ENCODE measurements around the gene FNIP2.

Gene FNIP2

GRCh38 chr4:158729716-158730559, 38.9 kb upstream of the FNIP2 start:
- H3K27ac ChIP-seq (ENCODE audit: extremely low read depth, low read depth, low read length) = no peak overlapping the region
- CTCF ChIA-PET = interaction anchor here (0.6 to 1.6 kb wide), 9 partner anchors 53 to 280 kb away, joined by 3 to 18 read pairs (median 3); no protein-coding TSS in a partner anchor
- no peaks in the 10 kb centered on the region for H3K36me3 ChIP-seq (ENCODE audit: control insufficient read depth in 2 of 2, insufficient read depth in 1 of 2, low read length in 2 of 2)
- H3K4me1 ChIP-seq (ENCODE audit: control insufficient read depth, insufficient read depth, low read length) = no peaks in the 10 kb centered on the region
- H3K9me3 ChIP-seq (ENCODE audit: control insufficient read depth, insufficient read depth, low read depth, low read length) = no peaks in the 10 kb centered on the region
- H3K4me3 ChIP-seq (ENCODE audit: low read depth, low read length) = no peak overlapping the region
- POLR2A ChIA-PET = no interaction called here
- TF ChIP-seq ZNF654 (tag by site-specific recombination; IDR thresholded peaks at IDR 0.05; ENCODE audit: low read depth) (peak; percentile 83), ZNF514 (tag by site-specific recombination; IDR thresholded peaks at IDR 0.05) (no peak), ZSCAN30 (tag by site-specific recombination; IDR thresholded peaks at IDR 0.05) (0 out of 2 replicates have a peak, but pooled peaks have one; percentile 29), KLF17 (tag by site-specific recombination; IDR thresholded peaks at IDR 0.05) (no peak), ZNF184 (tag by site-specific recombination; IDR thresholded peaks at IDR 0.05) (no peak), ZNF2 (tag by site-specific recombination; IDR thresholded peaks at IDR 0.05) (0 out of 2 replicates have a peak, but pooled peaks have one; percentile 27), ZBTB17 (tag by site-specific recombination; IDR thresholded peaks at IDR 0.05) (peak; percentile 22; the same call in 1 of the 2 replicates), ZNF561 (tag by site-specific recombination; IDR thresholded peaks at IDR 0.05; ENCODE audit: borderline replicate concordance) (0 out of 2 replicates have a peak, but pooled peaks have one; percentile 23), ZNF600 (tag by site-specific recombination; IDR thresholded peaks at IDR 0.05) (0 out of 2 replicates have a peak, but pooled peaks have one; percentile 37), ZFP69B (tag by site-specific recombination; IDR thresholded peaks at IDR 0.05) (no peak), PATZ1 (tag by site-specific recombination; IDR thresholded peaks at IDR 0.05) (no peak), CTCF (tag by site-specific recombination; IDR thresholded peaks at IDR 0.05) (peak; percentile 68), ZNF391 (tag by site-specific recombination; IDR thresholded peaks at IDR 0.05; ENCODE audit: borderline replicate concordance, low read depth) (no peak)

- H3K4me3 ChIP-seq (ENCODE audit: low read depth, low read length) = no peak overlapping the region
- no peaks in the 10 kb centered on the region for H3K4me1 ChIP-seq (ENCODE audit: control insufficient read depth, insufficient read depth, low read length)
- no peaks in the 10 kb centered on the region for H3K36me3 ChIP-seq (ENCODE audit: control insufficient read depth in 2 of 2, insufficient read depth in 1 of 2, low read length in 2 of 2)
- H3K9me3 ChIP-seq (ENCODE audit: control insufficient read depth, insufficient read depth, low read depth, low read length) = no peaks in the 10 kb centered on the region
- CTCF ChIA-PET = interaction anchor here (0.6 kb wide), 2 partner anchors 78 to 171 kb away, joined by 3 read pairs; no protein-coding TSS in a partner anchor
- no peak overlapping the region for H3K27ac ChIP-seq (ENCODE audit: extremely low read depth, low read depth, low read length)
- POLR2A ChIA-PET = no interaction called here
- TF ChIP-seq ZNF146 (tag by site-specific recombination; IDR thresholded peaks at IDR 0.05) = no peak
- no peak for TF ChIP-seq ZNF621 (tag by site-specific recombination; IDR thresholded peaks at IDR 0.05)
- TF ChIP-seq ZNF548 (tag by site-specific recombination; IDR thresholded peaks at IDR 0.05) = no peak
- TF ChIP-seq ZNF223 (tag by site-specific recombination; IDR thresholded peaks at IDR 0.05) = no peak
- TF ChIP-seq ZNF155 (tag by site-specific recombination; IDR thresholded peaks at IDR 0.05) = no peak
- TF ChIP-seq ZNF248 (tag by site-specific recombination; IDR thresholded peaks at IDR 0.05) = no peak
- TF ChIP-seq ZNF585B (tag by site-specific recombination; IDR thresholded peaks at IDR 0.05) = no peak
- no peak for TF ChIP-seq PRDM10 (tag by site-specific recombination; IDR thresholded peaks at IDR 0.05)
- TF ChIP-seq ZNF473 (tag by site-specific recombination; IDR thresholded peaks at IDR 0.05) = no peak
- no peak for TF ChIP-seq ZNF660 (tag by site-specific recombination; IDR thresholded peaks at IDR 0.05)
- no peak for TF ChIP-seq ZNF280C (tag by site-specific recombination; IDR thresholded peaks at IDR 0.05)
Observed at GRCh38 chr4:158738866-158739265, 30.0 kb upstream of the FNIP2 start.
